HepG2 (cell line): ENCODE data around the gene RNASE12. TPM values are rescaled to one million over a fixed set of nuclear protein-coding genes. Genes with fewer than 3 reads are reported as not detected.

ENCODE experiments used
- AKAP8 ChIP-seq: sonication (generic); formaldehyde crosslinking; IDR thresholded peaks from 2 replicates; pipeline ENCODE4 v1.5.1; 2020; ENCODE audit warnings: mild to moderate bottlenecking, missing genetic modification reagents
- ATF7-NPFF ChIP-seq: sonication (generic); formaldehyde crosslinking; IDR thresholded peaks from 2 replicates; pipeline ENCODE4 v1.8.1; 2023; ENCODE audit warnings: mild to moderate bottlenecking, low read depth, missing genetic modification reagents, moderate library complexity
- GTF2F1 ChIP-seq: fragments of 150-350 bp; IDR thresholded peaks from 2 replicates; pipeline ENCODE4 v1.6.1; 2014; ENCODE audit warnings: low read length
- MXI1 ChIP-seq: IDR thresholded peaks from 3 replicates; pipeline ENCODE4 v1.6.1; 2012; ENCODE audit warnings: low read depth, low read length, inconsistent platforms, borderline replicate concordance
- MYC ChIP-seq: sonication (generic); formaldehyde crosslinking; IDR thresholded peaks from 2 replicates; pipeline ENCODE4 v1.9.0; 2021; ENCODE audit warnings: missing genetic modification reagents, borderline replicate concordance
- PHF21A ChIP-seq: sonication (generic); formaldehyde crosslinking; IDR thresholded peaks from 2 replicates; pipeline ENCODE4 v1.5.0; 2020; ENCODE audit warnings: mild to moderate bottlenecking, missing genetic modification reagents
- PHF8 ChIP-seq: sonication (generic); formaldehyde crosslinking; IDR thresholded peaks from 2 replicates; pipeline ENCODE4 v1.5.0; 2020; ENCODE audit warnings: missing genetic modification reagents
- SRSF4 ChIP-seq: fragments of 200-400 bp; formaldehyde crosslinking; IDR thresholded peaks from one replicate; pipeline ENCODE4 v1.6.1; 2018; ENCODE audit warnings: mild to moderate bottlenecking, low read depth, low read length, moderate library complexity; ENCODE audit not compliant: poor library complexity, severe bottlenecking
- TRIM22 ChIP-seq: fragments of 450-650 bp; IDR thresholded peaks from 2 replicates; pipeline ENCODE4 v1.6.1; 2017
- TRIM24 ChIP-seq: sonication (generic); formaldehyde crosslinking; IDR thresholded peaks from 2 replicates; pipeline ENCODE4 v1.8.0; 2022; ENCODE audit warnings: mild to moderate bottlenecking, missing genetic modification reagents
- ZBTB14 ChIP-seq: sonication (generic); formaldehyde crosslinking; IDR thresholded peaks from 2 replicates; pipeline ENCODE4 v1.4.0; 2020; ENCODE audit warnings: missing genetic modification reagents
- ZBTB8A ChIP-seq: sonication (generic); formaldehyde crosslinking; IDR thresholded peaks from 2 replicates; pipeline ENCODE4 v1.4.0; 2020; ENCODE audit warnings: mild to moderate bottlenecking, low read depth, missing genetic modification reagents, borderline replicate concordance
- ZFP36L2 ChIP-seq: sonication (generic); formaldehyde crosslinking; IDR thresholded peaks from 2 replicates; pipeline ENCODE4 v1.4.0; 2020; ENCODE audit warnings: missing genetic modification reagents
- ZKSCAN8 ChIP-seq: IDR thresholded peaks from 2 replicates; pipeline ENCODE4 v1.6.1; 2016; ENCODE audit warnings: borderline replicate concordance, missing genetic modification reagents, missing compliant biosample characterization
- ZNF24 ChIP-seq: fragments of 450-650 bp; IDR thresholded peaks from 2 replicates; pipeline ENCODE4 v1.6.1; 2017; ENCODE audit warnings: antibody characterized with exemption, mild to moderate bottlenecking
- ZNF362 ChIP-seq: sonication (generic); formaldehyde crosslinking; IDR thresholded peaks from 2 replicates; pipeline ENCODE4 v1.4.0; 2020; ENCODE audit warnings: missing genetic modification reagents, mild to moderate bottlenecking, borderline replicate concordance
- ZNF589 ChIP-seq: sonication (generic); formaldehyde crosslinking; conservative IDR thresholded peaks from 2 replicates; pipeline ENCODE4 v1.8.0; 2022; ENCODE audit warnings: mild to moderate bottlenecking, moderate library complexity, missing genetic modification reagents
- ZNF605 ChIP-seq: sonication (generic); formaldehyde crosslinking; IDR thresholded peaks from 2 replicates; pipeline ENCODE4 v1.8.0; 2022; ENCODE audit warnings: mild to moderate bottlenecking, missing genetic modification reagents
- ZNF607 ChIP-seq: sonication (generic); formaldehyde crosslinking; IDR thresholded peaks from 2 replicates; pipeline ENCODE4 v1.5.1; 2020; ENCODE audit warnings: missing genetic modification reagents, mild to moderate bottlenecking, borderline replicate concordance
- ZNF615 ChIP-seq: sonication (generic); formaldehyde crosslinking; IDR thresholded peaks from 2 replicates; pipeline ENCODE4 v1.5.0; 2020; ENCODE audit warnings: mild to moderate bottlenecking, missing genetic modification reagents, borderline replicate concordance
- ZNF761 ChIP-seq: sonication (generic); formaldehyde crosslinking; conservative IDR thresholded peaks from 2 replicates; pipeline ENCODE4 v1.4.0; 2020; ENCODE audit warnings: mild to moderate bottlenecking, missing genetic modification reagents
- ZSCAN31 ChIP-seq: sonication (generic); formaldehyde crosslinking; IDR thresholded peaks from 2 replicates; pipeline ENCODE4 v1.5.0; 2020; ENCODE audit warnings: low read depth, mild to moderate bottlenecking, missing genetic modification reagents
- ZXDC ChIP-seq: sonication (generic); formaldehyde crosslinking; IDR thresholded peaks from 2 replicates; pipeline ENCODE4 v1.5.0; 2020; ENCODE audit warnings: mild to moderate bottlenecking, missing genetic modification reagents
- polyA plus RNA-seq, 8 experiments: library from polyadenylated mRNA; depleted of rRNA in 3 of 8; stranded (reverse) in 7 of 8; unstranded in 1 of 8; fragments of >200 nt; fragmentation: Illumina TruSeq in 4 of 8; extraction: Trizol in 4 of 8; gene quantifications; 2 replicates each; pipeline versions ENCODE4 v1.2.1 to v1.2.3, GENCODE V29; 2011 to 2016; ENCODE audit warnings: low read depth in 4 of 8, missing spikeins in 1 of 8, mixed read lengths in 1 of 8; ENCODE audit not compliant: insufficient read depth in 1 of 8
- total RNA-seq, 5 experiments: library from RNA; depleted of rRNA; stranded (reverse); fragments of >200 nt; fragmentation: Illumina TruSeq; extraction: Trizol; gene quantifications; 2 replicates each; pipeline ENCODE4 v1.2.3, GENCODE V29; 2016; ENCODE audit warnings: low read depth in 1 of 5

The RNASE12 gene
- total and polyA plus RNA-seq, 2 of the 13 experiments (the other 11 are each of a cell fraction or from before 2014, with no cell fraction given): not detected

GRCh38 chr14:20610002-20610765 lies 19.0 kb upstream of the RNASE12 start (continued):
- no peak for TF ChIP-seq TRIM22
- peak; percentile 82 for TF ChIP-seq ZSCAN31
- TF ChIP-seq ZNF589: peak; percentile 40; the same call in 1 of the 2 replicates
- TF ChIP-seq TRIM24 (CRISPR knock-in tag): no peak
- TF ChIP-seq MXI1: peak; percentile 49; the same call in 1 of the 3 replicates
- no peak; the same call in none of the 2 replicates for TF ChIP-seq PHF8 (CRISPR knock-in tag)
- TF ChIP-seq ZXDC (CRISPR knock-in tag): no peak
- TF ChIP-seq ZFP36L2: no peak
- TF ChIP-seq ATF7-NPFF: no peak
- TF ChIP-seq ZBTB14 (CRISPR knock-in tag): no peak
- TF ChIP-seq ZNF761 (CRISPR knock-in tag): 0 out of 2 replicates have a peak, but pooled peaks have one; percentile 58
- peak; percentile 16; the same call in 1 of the 2 replicates for TF ChIP-seq ZNF362 (CRISPR knock-in tag)
- peak; percentile 86; the same call in 1 of the 2 replicates for TF ChIP-seq ZNF605 (CRISPR knock-in tag)
- TF ChIP-seq ZNF615 (CRISPR knock-in tag): no peak
- peak; percentile 99 for TF ChIP-seq ZNF24
- TF ChIP-seq MYC (CRISPR knock-in tag): no peak
- TF ChIP-seq SRSF4: no peak
- peak; percentile 66; the same call in 1 of the 2 replicates for TF ChIP-seq ZNF607 (CRISPR knock-in tag)
- TF ChIP-seq GTF2F1: no peak
- TF ChIP-seq PHF21A (CRISPR knock-in tag): peak; percentile 63
- TF ChIP-seq AKAP8 (CRISPR knock-in tag): no peak
- TF ChIP-seq ZBTB8A: no peak
- peak; percentile 74; the same call in 1 of the 2 replicates for TF ChIP-seq ZKSCAN8 (CRISPR knock-in tag)
